ENCODE results near the gene PPP2R3B. TPM values are rescaled to one million over a fixed set of nuclear protein-coding genes. Genes with fewer than 3 reads are reported as not detected.
A peak's percentile ranks its signal among the peaks of the same experiment; 100 is the strongest.

The PPP2R3B gene
- total RNA-seq, 1 donor from 2014 or later: 53.4 TPM

DNA sequence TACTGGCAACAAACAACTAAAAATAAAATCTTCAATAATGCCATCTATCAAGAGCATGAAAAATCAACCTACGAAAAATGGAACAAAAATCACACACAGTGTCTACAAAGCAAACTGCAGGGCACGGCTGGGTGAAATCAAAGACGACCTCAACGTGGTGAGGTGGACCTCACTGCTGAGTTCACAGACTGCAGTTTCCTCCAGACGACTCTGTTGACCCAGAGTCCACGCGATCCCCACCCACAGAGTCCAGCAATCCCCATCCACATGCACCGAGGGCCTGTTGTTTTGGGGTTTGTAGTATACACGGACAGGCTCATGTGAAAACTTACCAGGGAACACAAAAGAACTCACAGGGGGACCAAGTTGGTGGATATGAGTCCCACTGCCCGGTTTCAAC lies 37.0 kb downstream of the PPP2R3B start:
- no peak overlapping the region for H3K27ac Mint-ChIP-seq
- H3K4me3 Mint-ChIP-seq: no peak overlapping the region
- DNase-seq (ENCODE audit: extremely low spot score, unreplicated experiment): no peak

DNA sequence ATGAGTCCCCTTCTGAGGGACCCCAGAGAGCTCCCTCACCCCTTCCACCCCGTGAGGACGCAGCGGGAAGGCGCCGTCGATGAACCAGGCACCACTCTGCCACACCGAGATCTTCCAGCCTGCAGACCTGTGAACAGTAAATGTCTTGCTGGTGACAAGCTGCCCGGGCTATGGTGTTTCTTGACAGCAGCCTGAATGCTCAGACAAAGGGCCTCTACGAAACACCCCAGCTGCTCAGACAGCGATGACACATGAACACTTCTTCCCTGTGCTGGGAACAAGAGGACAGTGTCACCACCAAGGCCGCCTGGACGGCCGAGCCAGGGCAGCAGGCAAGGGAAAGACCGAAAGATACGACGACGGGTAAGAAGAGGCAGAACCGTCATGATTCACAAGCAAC lies 37.5 kb downstream of the PPP2R3B start:
- Mint-ChIP-seq H3K36me3 (peaks cover 7% of the 10 kb centered on the region), H3K9me3 (no peaks in the 10 kb centered on the region), H3K27me3 (no peaks in the 10 kb centered on the region), H3K4me3 (no peak overlapping the region), H3K27ac (no peak overlapping the region), H3K4me1 (ENCODE audit: unreplicated experiment) (no peaks in the 10 kb centered on the region)
- no peak for DNase-seq (ENCODE audit: extremely low spot score, unreplicated experiment)
- TF ChIP-seq, protein P1, sequence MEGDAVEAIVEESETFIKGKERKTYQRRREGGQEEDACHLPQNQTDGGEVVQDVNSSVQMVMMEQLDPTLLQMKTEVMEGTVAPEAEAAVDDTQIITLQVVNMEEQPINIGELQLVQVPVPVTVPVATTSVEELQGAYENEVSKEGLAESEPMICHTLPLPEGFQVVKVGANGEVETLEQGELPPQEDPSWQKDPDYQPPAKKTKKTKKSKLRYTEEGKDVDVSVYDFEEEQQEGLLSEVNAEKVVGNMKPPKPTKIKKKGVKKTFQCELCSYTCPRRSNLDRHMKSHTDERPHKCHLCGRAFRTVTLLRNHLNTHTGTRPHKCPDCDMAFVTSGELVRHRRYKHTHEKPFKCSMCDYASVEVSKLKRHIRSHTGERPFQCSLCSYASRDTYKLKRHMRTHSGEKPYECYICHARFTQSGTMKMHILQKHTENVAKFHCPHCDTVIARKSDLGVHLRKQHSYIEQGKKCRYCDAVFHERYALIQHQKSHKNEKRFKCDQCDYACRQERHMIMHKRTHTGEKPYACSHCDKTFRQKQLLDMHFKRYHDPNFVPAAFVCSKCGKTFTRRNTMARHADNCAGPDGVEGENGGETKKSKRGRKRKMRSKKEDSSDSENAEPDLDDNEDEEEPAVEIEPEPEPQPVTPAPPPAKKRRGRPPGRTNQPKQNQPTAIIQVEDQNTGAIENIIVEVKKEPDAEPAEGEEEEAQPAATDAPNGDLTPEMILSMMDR (conservative IDR thresholded peaks at IDR 0.05): no peak

More for the DNA sequence above, 37.0 kb downstream of the PPP2R3B start:
- H3K27me3 Mint-ChIP-seq: no peaks in the 10 kb centered on the region
- peaks cover 9% of the 10 kb centered on the region for H3K36me3 Mint-ChIP-seq
- no peaks in the 10 kb centered on the region for H3K9me3 Mint-ChIP-seq
- TF ChIP-seq, protein P1 (conservative IDR thresholded peaks at IDR 0.05): no peak
- H3K4me1 Mint-ChIP-seq (ENCODE audit: unreplicated experiment): peaks cover under 1% of the 10 kb centered on the region

DNA sequence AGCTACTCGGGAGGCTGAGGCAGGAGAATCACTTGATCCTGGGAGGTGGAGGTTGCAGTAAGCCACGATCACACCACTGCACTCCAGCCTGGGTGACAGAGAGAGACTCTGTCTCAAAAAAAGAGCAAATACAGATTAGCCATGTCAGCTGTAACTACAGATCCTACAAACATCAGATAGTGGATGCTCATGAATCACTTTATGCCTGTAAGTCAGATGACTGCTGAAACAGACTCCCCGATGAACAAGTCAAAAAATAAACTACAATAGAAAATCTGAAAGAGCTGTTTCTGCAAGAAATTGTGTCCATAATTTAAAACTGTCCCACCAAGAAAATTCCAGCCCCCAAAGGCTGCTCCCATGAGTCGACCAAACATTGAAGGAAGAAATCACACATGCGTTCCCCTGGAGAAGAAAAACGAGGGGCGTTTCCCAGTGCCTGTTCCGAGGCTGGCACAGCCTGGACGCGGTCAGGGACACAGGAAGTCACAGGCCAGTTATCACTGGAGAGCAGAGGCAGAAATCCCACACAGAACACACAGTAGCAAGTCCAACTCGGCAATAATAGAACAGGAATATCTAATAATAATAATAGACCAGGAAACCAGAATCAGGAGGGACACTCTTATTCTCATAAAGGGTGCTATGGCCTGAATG lies 38.1 kb downstream of the PPP2R3B start:
- Mint-ChIP-seq H3K27ac (peak overlapping the region; percentile 60), H3K4me3 (no peak overlapping the region), H3K27me3 (no peaks in the 10 kb centered on the region), H3K36me3 (peaks cover 7% of the 10 kb centered on the region), H3K9me3 (no peaks in the 10 kb centered on the region), H3K4me1 (ENCODE audit: unreplicated experiment) (no peaks in the 10 kb centered on the region)
- TF ChIP-seq, protein P1 (conservative IDR thresholded peaks at IDR 0.05): no peak
- DNase-seq (ENCODE audit: extremely low spot score, unreplicated experiment): no peak

DNA sequence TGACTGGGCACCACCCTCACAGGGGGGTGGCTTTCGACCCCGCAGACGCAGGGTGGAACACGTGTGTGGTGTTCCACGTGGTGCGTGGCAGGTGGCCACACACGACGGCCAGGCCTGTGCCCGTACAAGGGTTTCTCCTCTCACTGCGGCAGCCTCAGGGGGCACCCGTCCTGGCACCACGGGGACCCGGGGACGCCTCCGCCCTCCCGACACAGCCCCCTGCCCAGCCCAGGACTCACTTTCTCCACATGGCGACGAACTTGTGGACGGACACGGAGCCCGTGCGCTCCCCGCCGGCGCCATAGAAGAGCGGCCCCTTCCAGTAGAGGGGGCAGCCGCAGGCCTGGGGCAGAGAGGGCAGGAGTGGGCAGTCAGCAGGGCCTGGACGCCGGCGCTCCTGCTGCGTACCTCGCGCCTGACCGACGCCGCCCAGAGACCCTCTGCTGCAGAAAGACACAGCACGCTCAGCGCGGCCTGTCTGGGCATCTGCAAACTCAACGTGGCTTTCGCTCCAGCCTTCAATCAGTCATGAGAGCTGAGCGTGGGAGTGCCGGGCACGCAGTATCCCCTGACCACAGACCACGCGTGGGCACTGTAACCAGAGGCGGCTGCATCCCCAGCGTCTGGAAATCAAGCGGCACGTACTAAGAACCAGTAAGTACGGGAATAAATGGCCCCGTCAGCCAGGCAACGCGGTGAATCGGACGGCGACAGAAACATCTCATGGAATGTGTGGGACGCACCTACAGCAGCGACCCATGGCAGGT lies 39.2 kb downstream of the PPP2R3B start:
- no peak overlapping the region for H3K4me3 Mint-ChIP-seq
- no peaks in the 10 kb centered on the region for H3K9me3 Mint-ChIP-seq
- no peaks in the 10 kb centered on the region for H3K4me1 Mint-ChIP-seq (ENCODE audit: unreplicated experiment)
- H3K36me3 Mint-ChIP-seq: peaks cover 7% of the 10 kb centered on the region
- TF ChIP-seq, protein P1 (conservative IDR thresholded peaks at IDR 0.05): no peak
- H3K27me3 Mint-ChIP-seq: no peaks in the 10 kb centered on the region
- no peak overlapping the region for H3K27ac Mint-ChIP-seq
- no peak for DNase-seq (ENCODE audit: extremely low spot score, unreplicated experiment)

DNA sequence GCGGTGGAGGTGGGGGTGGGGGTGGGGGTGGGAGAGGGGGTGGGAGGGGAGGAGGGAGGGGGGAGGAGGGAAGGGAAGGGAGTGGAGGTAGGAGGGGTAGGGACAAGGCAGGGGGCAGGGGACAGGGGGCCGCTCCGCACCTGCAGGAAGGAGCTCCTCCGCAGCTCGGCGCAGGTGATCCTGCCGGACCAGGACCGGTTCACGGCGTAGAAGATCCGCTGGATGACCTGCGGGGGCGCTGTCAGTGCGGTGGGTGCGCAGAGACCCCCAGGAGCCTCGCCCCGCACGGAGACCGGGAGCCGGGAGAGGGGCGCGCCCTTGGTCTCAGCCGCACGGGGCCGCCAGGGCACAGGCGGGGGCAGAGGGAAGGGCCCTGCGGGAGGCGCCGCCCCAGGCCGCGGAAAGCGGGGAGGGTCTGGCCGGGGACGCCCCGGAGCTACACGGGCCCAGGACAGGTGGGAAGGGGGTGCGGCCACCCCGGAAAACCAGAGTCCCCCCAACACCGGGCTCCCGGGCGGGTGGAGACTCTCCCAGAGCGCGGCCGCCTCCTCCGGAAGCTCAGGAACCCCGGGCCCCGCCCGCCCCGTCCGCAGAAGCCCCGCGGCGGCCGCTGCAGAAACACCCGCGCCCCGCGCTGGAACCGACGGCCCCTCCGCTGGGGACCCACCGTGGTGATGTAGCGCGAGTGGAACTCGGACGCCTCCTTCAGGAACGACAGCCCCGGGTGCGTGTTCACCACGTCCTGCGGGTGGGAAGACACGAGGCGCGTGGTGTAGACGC lies 40.5 kb downstream of the PPP2R3B start:
- H3K27ac Mint-ChIP-seq: no peak overlapping the region
- TF ChIP-seq, protein P1 (conservative IDR thresholded peaks at IDR 0.05): no peak
- H3K9me3 Mint-ChIP-seq: no peaks in the 10 kb centered on the region
- H3K36me3 Mint-ChIP-seq: peaks cover 11% of the 10 kb centered on the region
- H3K4me3 Mint-ChIP-seq: no peak overlapping the region
- no peaks in the 10 kb centered on the region for H3K27me3 Mint-ChIP-seq
- no peaks in the 10 kb centered on the region for H3K4me1 Mint-ChIP-seq (ENCODE audit: unreplicated experiment)
- DNase-seq (ENCODE audit: extremely low spot score, unreplicated experiment): no peak

All from type B pancreatic cell (in vitro differentiated cells).